Pons (tissue), 1 donor: ENCODE results near the gene RAB40AL.

Source experiments
- DNase-seq: peaks from one replicate; pipeline ENCODE4 v3.0.0-alpha.2; 2016; ENCODE audit warnings: low spot score

RAB40AL gene

DNA sequence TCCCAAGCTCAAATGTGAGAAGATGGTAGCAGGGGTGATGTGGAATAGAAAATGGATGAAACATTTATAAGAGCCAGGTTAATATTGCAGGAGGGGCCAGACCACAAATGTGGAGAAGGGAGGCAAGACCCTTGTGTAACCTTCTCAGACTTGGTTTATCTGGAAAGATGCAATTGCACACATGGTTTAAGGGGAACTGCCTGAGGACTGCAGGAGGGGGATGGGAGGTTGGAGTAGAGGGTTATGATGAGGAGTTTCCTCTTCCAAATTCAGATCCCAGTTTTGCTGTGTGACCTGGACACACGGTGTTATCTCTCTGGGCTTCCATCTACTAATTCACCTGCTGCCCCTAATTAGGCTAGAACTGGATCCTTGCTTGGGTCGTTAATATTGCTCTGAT, 46.1 kb downstream of the RAB40AL start:
- DNase-seq: no peak

DNA sequence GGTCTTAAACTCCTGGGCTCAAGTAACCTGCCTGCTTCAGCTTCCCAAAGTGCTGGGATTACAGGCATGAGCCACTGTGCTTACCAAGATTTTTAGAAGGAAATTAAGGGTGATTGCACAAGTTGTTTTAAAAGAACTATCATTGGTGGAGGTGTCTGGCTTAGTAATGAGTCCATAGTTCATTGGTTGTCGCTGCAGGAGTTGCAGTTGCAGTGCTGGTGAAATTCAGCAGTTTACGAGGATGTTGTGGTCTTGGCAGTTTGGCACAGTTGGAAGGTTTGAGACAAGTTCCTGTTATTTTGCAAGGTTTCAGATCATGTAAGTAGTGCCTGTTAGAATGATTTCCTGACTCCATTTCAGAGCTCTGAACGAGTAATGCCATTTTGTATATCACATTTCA, 48.1 kb downstream of the RAB40AL start:
- DNase-seq: peak; percentile 19
